DMS114 treated with DMSO at 0.1 percent for 48 hours (cell line): ENCODE measurements around the gene KCNJ12.
"Not testable (repeated sequence)": the region's sequence is repeated elsewhere in the genome, so short reads cannot be mapped to it uniquely, and the experiment has no call there.

ENCODE experiments used
- DNase-seq: peaks from one replicate; lab custom pipeline; 2025; ENCODE audit not compliant: unreplicated experiment; lab: John Stamatoyannopoulos, UW

Gene KCNJ12

DNA sequence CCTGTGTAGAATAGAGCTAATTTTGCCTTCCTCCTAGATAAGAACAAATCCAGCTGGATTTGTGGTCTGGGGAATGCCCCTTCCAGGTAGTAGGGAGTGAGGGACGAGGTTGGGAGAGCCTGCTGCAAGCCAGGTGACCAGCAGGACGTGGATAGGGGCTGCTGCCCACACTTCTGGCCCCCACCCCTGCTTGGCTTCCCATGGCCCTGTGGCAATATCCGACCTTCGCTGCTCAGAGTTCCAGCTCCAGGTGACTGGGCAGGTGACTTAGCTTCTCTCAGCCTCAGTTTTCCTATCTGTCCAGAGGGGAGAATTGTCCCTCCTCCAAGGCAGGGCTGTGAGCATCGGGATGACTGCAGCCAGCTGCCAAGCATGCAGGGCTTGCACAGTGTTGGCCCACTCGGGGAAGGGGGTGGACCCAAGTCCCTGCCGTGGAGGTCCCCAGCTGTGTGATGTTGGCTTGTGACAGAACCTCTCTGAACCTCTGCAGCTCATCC is 29.8 kb downstream of the KCNJ12 start:
- not testable (repeated sequence) for DNase-seq

DNA sequence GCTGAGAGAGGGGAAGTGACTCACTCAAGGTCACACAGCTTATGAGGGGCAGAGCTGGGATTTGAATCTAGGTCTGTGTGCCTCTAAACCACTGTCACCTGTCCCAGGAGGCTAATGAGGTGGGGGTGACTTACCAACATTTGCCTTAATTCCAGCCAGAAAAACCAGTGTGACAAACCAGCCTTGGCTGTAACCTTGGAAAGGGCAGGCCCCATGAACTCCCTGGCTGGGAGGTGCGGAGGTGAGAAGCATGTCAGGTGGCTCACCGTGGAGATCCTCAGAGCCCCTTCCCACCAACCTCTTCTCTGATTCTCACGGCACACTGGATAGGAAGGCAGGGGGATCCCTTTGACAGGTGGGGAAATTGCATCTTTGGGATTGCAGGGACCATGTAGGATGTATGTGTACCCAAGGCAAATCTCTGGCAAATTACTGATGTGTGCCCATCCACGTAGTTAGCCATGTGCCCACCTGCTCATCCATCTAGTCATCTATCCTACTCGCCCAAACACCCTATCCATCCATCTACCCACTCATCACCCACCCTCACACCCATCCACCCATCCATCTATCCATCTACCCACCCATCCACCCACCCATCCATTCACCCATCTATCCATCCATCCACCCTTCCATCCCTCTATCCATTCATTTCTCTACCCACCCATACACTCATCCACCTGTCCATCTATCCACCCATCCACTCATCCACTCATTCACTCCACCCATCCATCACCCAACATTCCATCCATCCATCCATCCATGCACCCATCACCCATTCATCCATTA is 30.7 kb downstream of the KCNJ12 start:
- not testable (repeated sequence) for DNase-seq

DNA sequence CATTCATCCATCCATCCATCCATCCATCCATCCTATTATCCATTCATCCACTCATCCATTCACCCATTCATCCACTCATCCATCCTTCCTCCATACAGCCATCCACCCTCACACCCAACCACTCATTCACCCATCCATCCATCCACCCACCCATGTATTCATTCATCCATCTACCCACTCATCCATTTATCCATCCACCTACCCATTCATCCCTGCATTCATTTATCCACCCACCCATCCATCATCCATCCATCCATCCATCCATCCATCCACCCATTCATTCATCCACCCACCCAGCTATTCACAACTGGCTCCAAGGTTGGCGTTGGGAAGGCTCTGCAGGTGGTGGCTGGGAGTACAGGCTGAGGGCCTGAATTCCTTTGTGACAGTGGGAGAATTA is 31.6 kb downstream of the KCNJ12 start:
- DNase-seq = not testable (repeated sequence)

DNA sequence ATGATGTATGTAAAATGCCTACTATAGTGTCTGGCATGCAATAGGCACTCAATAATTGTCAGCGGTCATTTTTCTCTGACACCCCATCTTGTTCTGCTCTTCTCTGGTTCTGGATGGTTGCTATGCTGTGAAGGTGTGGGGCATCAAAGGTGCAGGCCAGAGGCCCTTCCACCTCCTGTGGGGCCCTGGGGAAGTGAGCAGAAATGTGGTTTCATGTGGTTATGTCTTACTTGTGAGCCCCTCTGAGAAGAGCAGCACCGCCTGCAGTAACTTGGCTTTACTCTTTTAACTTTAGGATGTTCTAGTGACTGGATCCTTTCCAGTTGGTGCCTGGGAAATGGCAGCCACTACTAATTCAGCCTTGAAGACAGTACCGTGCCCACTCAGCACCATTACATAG is 32.1 kb downstream of the KCNJ12 start:
- DNase-seq = not testable (repeated sequence)

DNA sequence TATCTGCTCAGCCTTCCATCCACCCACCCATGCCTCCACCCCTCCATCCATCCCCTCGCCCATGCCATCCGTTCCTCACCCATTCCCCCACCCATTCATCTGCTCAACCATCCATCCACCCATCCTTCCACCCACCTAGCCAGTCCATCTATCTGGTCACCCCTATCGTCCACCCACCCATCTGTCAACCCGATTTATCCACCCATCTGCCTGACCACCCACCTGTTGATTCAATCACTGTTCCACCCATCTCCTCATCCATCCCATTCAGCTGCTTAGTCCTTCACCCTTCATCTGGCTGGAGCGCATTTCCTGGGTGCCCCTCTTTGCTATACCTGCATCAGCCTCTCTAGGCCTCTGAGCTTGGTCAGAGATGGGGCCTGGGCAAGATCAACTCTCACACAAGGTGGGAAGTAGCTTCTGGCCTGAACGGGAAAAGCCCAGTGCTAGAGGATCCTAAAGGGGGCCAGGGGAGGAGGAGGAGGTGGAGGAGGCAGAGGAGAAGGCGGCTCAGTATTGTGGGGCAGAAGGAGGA is 32.7 kb downstream of the KCNJ12 start:
- not testable (repeated sequence) for DNase-seq

DNA sequence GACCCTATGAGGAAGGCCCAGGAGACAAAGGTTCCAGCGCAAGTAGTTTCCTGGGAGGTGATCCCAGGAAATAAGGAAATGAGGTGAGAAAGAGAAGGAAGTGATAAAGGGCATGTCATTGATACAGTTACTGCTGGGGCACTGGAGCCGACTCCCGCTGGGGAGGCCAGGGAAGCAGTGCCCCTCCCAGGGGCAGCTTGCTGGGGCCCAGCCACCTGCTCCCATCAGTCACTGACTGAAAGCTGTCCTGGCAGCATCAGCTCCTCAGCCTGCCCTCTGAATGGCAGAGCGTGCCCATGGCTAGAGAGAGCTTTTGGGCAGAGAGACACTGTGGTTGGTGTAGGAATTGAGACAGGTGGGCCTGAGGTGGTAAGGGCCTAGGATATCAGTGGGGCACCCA is 33.2 kb downstream of the KCNJ12 start:
- DNase-seq = not testable (repeated sequence)

DNA sequence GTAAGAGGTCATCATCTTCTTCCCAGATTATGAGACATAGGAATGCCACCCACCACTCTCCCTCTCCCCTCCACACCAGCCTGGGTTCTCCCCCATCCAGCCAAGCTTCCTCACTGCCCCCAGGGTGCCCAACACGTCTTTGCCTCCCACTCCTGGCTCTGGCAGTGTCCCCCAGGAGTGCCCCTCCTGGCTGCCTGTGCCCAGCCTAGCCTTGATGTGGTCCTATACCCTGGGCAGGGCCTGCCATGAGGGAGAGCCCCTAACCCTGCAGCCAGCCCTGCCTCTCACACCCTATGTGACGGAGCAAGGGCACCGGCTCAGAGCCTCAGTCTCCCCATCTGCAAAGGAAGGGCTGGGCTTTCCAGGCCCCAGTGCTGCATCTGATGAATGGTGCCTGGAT is 33.8 kb downstream of the KCNJ12 start:
- DNase-seq = not testable (repeated sequence)

DNA sequence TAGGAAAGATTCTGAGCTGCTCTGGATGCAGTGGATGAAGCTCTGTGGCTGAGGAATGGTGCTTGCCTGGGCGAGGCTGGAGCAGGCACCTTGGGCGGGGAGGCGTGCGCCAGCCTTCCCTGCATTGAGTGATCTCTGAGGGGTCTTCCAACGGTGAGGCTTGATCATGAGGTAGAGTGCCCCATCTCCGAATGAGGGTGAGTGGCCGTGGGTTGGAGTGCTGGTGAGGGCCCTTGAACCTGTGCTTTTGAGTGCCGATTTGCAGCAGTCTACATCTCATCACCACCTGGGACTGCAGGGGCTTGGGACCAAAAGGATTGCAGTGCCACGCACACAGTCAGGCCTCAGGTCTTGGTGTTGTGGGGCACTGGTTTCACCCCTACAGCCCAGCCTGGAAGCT is 34.2 kb downstream of the KCNJ12 start:
- DNase-seq = not testable (repeated sequence)

DNA sequence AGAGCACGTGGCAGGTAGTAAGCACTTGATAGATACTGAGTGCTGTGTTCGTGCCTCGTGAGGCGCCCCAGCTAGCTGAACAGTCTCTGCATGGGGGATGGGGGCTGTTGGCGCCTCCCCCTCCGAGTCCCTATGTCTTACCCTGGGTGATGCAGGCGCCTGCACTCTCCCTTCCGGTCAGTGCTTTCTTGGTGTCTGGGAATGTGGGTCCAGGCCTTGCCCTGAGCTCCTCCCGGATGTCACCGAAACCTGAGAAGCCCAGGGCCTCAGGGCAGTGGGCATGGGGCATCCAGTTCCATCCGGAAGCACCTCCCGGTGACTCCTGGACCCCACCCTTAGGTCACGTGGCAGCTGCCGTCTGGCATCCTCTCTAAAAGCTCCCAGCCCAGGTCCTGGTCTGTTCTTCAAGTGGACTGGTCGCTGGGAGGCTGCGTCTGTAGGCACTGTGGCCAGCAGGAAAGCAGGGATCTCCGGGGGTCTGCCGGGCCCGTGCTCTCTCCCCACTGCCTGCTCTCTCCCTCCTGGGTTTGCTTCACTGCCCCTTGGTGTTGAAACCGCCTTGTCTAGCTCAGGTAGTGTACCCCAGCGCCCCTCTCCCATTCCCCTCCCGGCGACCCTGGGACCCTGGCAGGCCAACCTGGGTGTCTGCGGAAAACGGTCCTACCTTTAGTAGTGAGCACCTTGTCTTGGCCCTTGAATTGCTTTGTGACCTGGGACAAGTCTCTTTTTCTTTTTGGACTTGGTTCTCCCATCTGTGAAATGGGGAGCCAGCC is 34.9 kb downstream of the KCNJ12 start:
- not testable (repeated sequence) for DNase-seq

DNA sequence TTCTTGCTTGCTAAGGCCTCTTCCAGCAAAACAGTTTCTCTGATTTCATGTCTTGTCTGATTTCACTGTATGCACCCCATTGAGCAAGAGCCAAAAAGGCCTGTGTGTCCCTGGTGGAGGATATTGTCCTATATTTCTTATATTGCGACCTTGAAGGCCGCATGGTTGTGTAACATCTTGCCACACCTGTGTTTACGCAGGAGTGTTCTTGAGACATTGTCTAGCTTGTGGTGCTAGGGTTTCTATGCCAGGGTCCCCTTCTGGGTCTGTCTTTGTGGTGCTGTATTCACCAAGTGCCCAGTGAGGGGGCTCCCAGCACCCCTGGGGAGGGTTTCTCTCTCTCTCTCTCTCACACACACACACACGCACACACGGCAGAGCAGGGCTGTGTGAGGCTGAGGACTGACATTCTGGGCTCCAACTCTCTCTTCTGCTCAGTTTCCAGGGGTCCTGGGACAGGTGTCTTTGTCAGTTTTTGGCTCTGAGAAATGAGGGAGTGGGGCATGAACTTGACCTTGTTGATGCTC is 35.6 kb downstream of the KCNJ12 start:
- DNase-seq = not testable (repeated sequence)

DNA sequence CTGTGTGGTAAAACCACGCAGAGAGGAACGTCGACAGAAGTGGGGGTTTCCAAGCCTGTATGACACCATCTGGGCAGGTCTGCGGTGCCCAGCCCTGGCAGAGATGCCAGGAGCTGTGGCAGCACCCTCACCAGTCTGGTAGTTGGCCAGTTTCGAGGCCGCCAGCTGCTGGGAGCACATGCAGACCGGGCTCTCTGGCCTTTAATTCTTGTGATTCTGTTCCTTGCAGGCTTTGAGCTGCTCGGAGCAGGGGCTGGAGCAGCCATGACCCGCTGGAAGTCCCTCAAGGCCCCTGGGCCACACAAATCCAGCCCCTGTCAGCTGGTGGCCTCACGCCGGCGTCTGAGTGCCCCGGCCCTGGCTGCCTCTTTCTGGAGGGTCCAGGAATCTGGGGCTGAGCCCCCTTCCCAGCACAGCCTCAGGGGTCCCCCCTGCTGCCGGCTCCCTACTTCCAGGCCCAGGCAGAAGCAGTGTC is 36.1 kb downstream of the KCNJ12 start:
- not testable (repeated sequence) for DNase-seq

DNA sequence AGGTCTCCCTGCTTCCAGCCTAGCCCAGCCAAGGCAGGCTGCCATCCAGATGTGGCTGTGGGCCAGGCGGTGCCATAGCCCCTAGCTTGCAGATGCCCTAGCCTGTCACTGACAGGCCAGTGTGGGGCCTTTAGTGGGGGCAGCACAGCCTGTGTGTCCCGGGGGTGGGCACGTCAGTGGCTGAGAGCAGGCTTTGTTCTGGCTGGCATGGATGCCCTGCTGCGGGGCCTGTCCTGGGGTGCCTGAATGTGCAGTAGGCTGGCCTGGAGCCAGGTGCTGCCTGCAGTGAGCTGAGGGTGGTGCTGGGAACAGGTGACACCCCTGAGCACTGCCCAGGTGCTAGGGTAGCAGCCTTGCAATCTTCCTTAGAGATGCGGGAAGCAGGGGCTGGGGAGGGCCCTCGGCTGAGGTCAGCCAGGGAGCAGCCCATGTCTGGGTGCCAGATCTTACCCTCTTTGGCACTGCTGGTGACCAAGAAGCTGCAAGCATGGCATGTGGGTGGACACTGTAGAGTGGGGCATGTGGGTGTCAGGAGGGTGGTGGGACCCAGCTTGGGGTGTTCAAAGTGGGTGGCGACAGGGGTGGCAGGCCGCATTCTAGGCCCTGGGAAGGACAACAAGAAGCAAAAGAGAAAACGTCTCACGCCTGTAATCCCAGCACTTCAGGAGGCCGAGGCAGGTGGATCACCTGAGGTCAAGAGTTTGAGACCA is 37.6 kb downstream of the KCNJ12 start:
- not testable (repeated sequence) for DNase-seq

DNA sequence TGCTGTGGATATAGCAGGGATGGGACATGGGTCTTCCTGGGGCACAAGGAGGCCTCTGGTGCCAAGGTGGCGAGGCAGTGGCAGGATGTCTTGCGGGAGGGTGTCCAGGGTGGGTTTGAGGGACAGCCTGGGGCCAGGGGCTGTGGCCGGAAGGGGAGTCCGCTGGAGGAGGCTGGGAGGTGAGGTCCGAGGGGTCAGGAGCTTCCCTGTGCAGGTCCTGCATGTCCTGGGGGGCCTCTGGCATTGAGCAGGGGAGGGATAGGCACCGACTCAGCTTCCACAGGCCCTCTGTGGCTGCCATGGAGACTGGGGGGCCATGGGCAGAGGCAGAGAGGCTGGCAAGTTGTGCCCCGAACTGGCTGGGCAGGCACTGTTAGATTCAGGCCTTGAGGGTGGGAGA is 38.5 kb downstream of the KCNJ12 start:
- DNase-seq = not testable (repeated sequence)

DNA sequence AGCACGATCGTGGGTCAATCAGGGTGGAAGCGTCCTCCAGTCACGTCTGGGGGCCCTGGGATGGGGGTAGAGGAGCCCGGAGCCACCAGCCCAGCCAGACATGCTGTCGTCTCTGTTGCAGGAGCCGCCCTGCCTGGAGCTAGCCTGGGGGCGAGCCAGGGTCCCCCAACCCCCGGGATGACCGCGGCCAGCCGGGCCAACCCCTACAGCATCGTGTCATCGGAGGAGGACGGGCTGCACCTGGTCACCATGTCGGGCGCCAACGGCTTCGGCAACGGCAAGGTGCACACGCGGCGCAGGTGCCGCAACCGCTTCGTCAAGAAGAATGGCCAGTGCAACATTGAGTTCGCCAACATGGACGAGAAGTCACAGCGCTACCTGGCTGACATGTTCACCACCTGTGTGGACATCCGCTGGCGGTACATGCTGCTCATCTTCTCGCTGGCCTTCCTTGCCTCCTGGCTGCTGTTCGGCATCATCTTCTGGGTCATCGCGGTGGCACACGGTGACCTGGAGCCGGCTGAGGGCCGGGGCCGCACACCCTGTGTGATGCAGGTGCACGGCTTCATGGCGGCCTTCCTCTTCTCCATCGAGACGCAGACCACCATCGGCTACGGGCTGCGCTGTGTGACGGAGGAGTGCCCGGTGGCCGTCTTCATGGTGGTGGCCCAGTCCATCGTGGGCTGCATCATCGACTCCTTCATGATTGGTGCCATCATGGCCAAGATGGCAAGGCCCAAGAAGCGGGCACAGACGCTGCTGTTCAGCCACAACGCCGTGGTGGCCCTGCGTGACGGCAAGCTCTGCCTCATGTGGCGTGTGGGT is 39.2 kb downstream of the KCNJ12 start:
- DNase-seq = not testable (repeated sequence)

DNA sequence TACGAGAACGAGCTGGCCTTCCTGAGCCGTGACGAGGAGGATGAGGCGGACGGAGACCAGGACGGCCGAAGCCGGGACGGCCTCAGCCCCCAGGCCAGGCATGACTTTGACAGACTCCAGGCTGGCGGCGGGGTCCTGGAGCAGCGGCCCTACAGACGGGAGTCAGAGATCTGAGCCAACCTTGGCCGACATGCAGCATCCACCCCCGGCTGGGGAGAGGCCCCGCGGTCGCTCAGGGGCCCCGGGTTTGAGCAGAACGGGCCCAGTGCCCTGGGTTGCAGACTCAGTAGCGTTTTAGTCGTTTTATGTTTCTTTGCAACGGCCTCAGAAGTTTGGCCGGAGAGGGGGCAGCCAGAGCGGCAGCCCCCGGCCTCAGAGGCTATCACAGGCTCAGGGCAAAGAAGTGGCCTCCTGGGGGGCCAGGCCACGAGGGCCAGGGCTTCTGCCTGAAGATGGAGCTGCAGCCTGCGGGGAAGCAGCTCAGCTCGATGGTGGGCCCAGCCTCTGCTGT is 40.4 kb downstream of the KCNJ12 start:
- DNase-seq = not testable (repeated sequence)

DNA sequence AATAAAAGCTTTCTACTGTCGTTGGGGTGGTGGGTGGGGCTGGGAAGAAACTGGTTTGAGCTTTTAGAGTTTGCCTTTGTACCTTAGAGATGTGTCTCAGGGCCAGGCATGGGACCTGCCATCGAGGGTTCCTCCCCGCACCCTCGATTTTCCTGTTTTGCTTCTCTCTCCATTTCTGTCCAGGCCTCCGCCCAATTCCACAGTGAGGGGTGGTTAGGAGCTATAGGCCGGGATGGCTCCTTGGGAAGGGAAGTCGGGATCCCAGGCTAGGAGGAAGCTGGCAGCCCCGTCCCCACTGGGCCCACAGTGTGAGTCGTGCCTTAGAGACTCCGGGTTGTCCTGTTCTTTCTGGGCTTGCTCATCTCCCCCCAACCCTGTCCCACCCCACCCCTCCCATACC is 41.2 kb downstream of the KCNJ12 start:
- DNase-seq = not testable (repeated sequence)

DNA sequence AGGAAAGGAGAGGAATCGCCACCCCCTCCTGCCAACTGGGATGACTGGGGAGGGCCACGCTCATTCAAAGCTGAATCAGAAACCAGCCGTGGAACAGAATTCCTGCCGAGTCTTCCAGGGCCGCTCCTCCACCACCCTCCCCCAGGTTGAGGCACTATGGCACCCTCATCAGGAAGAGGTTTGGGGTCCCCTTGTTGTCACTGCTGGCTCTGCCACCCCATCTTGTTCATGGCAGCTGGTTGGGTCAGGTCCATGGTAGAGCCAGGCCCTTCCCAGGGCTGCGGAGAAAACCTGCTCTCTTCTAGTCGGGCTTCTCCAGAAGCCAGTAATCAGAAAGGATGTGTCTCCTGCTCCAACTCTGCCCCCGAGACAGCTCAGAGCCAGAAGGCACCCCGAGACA is 41.8 kb downstream of the KCNJ12 start:
- DNase-seq = no peak

DNA sequence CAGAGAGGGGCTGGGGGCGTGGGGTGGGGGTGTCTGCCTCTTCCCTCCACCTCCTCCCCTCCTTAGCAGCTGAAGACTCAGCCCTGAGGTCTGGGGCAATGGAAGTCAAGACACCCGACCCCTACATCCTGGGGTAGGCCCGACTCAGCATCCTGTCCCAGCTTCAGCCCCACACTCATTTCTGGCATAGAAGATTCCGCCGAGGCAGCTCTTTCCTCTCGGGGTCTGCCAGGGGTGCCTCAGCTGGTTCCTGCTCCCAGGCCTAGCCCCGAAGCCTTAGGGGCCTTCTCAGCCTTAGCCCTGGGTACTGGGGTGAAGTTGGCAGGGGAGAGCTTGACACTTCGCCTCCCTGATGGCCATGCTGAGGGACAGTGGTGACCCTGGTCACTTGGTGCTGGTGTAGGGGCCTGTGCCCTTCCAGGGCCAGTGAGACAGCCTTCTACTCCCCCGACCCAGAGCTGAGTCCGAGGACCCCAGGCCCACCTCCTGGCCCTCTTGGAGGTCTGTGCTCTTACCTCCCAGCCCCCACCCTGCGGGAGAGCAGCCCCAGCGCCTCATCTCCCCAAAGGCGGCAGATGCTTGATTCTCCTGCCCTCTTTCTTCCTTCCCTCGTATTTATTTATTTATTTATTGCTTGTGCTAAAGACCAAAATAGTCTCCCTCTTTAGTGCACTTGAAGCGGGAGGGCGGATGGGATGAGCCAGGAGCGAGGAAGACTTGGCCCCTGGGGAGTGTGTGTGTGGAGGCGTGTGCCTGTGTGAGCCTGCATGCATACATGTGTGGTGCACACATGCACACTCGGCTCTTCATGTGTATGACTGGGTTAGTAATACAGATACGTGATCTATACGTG is 42.5 kb downstream of the KCNJ12 start:
- DNase-seq = no peak
